Ramos (cell line): Measurements from ENCODE around the gene LDLRAD1.
"Not testable (repeated sequence)": the region's sequence is repeated elsewhere in the genome, so short reads cannot be mapped to it uniquely, and the experiment has no call there.

Experiments used
- in situ Hi-C: fragments of 300-500 bp; cut with MboI; formaldehyde crosslinking; loops from one replicate; pipeline ENCODE4 v1.14.3; 2022; ENCODE audit warnings: low sequenced_read_pairs; ENCODE audit not compliant: unreplicated experiment

LDLRAD1 gene, protein sequence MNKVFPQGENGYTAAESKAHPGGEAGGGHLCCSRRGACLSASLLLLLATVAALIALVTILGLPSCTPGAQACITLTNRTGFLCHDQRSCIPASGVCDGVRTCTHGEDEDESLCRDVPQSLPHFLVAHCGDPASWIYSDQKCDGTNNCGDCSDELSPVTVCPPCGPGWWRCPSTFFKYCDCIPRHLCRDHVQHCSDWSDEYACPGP

GRCh38 chr1:54017979-54018378 lies at the start of gene LDLRAD1:
Gene LDLRAD1 (minus strand): TSS chr1:54018186. CDS start chr1:54018112, 74 bp downstream.
- in situ Hi-C loops, result no loop called here

GRCh38 chr1:54064299-54064698 lies 46.3 kb upstream of the LDLRAD1 start:
- in situ Hi-C loops, result no loop called here

DNA sequence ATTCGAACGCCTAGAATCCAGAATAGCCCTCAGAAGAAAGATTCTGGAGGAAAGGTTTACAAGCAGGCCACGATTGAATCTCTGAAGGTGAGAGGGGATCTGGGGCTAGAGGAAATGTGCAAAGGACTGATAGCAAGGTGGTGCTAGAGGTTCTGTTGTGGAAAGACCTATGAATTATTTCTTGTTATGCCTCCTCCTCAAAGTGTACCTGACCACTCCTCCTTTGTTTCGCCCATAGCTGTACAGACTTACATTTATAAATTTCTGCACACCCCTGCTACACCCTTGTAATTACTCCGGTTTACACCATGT lies 36.4 kb upstream of the LDLRAD1 start:
- in situ Hi-C loops, result no loop called here

DNA sequence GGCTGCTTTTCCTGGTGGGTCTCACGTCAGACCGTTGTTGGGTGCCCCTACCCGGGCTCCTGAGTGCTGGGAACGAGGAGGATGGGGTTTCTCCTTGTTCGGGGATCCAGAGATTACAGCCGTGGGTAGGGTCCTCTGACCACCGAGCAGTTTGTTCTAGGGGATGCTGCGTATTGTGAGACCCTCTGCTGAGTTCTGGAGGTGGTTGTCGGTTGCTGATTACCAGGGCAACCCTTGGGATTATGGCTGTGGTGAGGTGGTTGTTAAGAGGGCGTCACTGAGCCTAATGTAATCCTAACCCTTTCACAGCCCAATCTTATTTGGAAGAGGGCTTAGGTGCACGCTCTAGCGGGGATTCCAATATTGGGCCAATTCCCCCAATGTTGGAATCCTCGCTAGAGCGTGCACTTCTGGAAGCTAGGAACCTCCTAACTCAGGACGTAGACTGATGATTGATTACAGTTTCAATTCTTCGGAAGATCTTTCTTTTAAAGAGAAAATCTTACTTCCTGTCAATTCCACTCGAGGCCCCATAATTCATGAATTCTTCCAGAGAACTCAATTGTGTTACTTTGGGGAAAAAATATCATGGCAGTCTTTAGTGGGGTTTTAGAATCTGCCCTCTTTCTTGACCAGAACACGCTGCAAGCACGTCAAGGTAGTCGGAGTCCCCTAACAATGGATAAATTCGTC lies 35.9 kb upstream of the LDLRAD1 start:
- in situ Hi-C loops, result no loop called here

DNA sequence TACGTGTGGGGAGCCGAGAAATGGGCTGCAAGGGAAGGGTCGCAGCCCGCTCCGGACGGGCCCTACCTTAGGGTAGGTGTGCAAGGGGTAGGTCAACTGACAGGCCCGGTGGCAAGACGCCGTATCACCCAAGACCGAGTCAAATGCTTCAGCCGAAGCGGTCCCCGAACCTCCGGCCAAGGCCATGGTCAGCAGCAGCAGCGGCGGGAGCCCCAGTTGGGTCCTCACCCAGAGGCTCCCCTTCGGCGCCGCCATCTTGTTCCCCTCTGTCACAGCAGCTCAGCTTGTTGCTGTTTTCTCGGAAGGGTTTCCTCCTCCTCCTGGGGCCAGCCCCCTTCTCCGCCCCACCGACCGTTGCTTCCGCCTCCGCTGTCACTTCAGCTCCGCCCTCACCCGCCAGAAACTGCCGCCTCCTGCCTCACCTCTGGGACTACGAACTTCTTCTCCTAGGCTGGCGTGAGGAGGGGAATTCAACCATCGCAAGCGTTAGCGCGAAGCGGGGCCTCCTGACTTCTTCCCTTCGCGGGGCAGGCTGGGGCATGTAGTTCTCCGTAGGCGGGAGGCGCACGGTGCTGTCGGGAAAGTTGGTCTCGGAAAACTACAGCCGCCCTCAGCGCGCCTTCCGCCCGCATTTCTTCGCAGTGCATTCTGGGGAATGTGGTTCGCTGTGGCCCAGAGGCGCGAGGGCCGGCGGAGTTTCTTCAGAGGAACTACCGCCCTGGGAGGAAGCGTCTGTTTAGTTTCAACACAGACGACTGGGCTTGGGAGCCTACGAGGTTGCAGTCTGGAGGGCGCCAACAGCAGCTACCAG lies 35.2 kb upstream of the LDLRAD1 start, which contains the start of the genes TCEANC2 and TMEM59:
Gene TCEANC2, plus strand, starts transcription at position 675 of the 811 bp plus-strand sequence. CDS start 815 bp downstream, outside the sequence.
Gene TMEM59, minus strand, starts transcription at position 271 of the 811 bp plus-strand sequence. Its CDS starts 16 bp downstream, at position 255.
- in situ Hi-C loops, result no loop called here

- in situ Hi-C loops, result no loop called here
Measured at GRCh38 chr1:54052431-54052933, 34.5 kb upstream of the LDLRAD1 start.

DNA sequence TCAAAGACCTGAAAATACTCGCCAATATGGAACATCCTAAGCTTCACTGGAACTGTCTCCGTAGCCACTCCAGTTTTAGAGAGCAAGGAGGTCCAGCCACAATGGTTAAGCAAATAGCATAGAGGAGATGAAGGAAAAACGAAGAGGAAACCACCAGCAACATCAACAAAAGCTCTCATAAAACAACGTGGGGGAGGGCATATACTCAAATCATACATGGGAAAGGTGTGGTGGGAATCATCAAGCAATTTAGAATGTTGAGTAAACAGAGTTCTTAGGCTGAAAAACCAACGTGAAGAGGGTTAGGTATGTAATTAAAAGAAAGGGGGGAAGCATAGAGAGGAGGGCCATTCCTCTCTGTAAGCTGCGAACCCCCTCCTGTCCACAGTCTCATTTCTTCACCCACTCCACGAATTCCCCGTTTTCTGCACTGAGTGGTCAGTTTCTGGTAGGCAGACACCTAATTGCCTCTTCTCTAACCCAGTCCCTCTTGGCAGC lies 34.0 kb upstream of the LDLRAD1 start:
- in situ Hi-C loops, result no loop called here

- in situ Hi-C loops, result not testable (repeated sequence)
Measured at GRCh38 chr1:54050435-54050834, 32.4 kb upstream of the LDLRAD1 start.

GRCh38 chr1:54047384-54048305 lies 29.7 kb upstream of the LDLRAD1 start:
- in situ Hi-C loops, result no loop called here

DNA sequence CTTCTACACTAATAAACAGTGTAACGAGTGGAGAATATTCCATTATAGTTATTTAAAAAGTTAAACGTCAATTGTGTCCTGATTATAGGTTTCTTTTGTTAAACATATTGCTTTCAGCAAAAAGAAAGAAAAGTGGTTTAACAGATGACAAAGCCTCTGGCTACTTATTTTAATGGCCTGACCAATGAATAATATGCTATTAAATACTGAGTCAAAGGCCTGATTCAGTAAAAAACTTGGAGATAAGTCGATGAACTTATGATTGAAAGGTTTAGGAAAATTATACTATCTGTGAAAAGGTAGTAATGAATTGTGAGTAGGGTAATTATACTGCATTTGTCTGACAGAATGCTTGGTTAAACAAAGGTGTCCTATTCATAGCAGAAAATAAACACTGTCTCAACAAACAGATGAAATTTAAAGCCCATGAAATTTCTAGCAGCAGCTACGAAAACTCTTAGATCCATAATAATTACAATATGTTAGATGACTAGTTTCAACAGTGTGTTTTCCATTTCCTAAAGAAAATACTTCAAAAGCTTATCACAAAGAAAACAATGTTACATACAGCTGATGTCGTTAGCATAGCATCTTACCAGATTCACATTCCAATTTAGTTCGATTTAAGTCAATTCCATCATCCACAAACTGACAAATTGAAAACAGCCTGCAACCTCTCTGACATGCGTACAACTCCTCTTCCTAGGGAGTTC lies 28.8 kb upstream of the LDLRAD1 start:
- in situ Hi-C loops, result no loop called here

DNA sequence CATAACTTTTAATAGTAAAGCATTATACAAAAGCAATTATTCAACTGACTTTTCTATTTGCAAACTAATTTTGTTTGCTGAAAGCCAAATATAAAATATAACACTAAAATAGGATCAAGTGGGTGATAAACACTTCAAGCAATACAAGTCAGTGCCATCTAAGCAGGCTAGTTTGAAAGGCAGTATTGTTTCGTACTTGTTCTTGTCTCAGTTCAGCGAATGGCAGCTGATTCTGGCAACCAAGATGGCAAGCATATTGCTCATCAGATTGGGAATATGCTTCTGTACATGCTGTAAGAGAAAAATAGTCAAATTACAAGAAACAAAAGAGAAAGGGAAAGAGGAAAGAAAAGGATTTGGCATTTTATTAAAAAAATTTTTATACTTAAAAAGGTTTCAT lies 27.5 kb upstream of the LDLRAD1 start:
- in situ Hi-C loops, result no loop called here

DNA sequence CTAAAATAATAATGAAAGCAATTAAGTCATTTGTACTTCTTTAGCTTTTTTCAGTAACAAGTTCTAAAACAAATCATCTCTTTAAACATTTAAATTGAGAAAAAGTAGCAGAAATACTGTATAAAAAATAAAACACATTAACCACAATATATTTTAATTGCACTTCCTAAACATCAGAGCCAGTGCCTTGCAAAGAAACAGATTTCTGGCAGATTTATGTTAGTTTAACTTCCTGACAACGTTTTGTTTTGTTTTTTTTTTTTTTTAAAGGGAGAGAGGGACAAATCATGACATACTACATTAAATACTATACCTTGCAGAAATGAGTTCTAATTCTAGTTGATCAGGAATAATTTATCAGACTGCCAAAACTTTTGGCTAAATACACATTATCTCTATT lies 23.8 kb upstream of the LDLRAD1 start:
- in situ Hi-C loops, result no loop called here

DNA sequence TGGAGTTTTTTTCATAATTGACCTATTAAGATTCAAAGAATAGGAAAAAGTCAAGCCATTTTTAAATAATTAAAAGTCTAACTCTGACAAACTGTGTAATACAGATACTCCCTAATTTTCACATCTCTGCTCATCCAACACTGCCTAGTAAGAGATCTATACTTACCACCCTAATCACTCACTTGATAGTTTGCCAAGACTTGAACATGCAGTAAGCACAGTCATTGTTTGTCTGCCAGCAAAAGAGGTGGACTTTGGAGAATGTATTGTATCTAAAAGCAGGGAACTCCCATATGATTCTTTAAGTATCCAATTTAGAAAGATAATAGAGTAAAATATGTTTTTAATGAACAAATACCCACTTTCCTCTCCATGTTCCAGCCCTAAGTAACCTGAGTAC lies 19.5 kb upstream of the LDLRAD1 start:
- in situ Hi-C loops, result no loop called here

DNA sequence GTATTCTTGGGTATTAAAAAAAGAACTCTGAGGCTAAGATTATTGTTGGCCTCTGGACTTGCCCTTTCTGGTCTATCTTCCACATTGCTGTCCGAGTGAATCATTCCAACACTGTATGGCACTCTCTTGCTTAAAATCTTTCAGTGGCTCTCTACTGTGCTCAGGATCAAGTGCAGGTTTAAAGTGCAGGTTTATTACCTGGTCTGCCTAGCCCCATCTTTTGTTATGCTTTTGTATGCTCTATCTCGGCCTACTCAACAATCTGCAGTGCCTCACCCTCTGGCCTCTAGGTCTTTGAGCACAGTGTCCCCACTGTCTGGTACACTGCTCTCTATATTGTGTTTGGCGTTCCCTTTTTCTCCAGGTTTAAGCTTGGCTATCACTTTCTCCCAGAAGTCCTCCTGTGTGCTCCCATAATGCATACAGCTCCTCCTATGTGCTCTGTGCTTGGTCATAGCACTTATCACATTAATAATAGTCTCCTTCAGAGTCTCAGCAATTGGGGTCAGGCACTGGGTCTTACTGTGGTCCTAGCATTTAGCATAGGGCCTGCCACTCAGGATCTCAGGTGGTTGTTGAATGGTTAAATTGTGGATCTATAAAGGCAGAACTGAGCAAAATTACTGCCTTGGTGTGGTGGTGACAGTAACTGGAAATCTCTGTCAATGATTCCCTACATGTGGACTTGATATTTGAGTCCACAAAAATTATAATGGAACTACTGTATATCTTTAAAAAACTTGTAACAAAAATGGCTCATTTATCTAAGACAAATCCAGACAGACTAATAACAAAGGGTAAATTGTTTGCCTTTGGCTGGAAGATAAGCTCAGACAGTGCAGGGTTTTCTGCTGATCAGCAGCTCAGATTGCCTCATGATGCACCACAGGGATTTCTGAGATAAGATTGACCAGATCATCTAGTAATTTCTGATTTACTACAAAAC lies 10.6 kb upstream of the LDLRAD1 start:
- in situ Hi-C loops, result no loop called here

DNA sequence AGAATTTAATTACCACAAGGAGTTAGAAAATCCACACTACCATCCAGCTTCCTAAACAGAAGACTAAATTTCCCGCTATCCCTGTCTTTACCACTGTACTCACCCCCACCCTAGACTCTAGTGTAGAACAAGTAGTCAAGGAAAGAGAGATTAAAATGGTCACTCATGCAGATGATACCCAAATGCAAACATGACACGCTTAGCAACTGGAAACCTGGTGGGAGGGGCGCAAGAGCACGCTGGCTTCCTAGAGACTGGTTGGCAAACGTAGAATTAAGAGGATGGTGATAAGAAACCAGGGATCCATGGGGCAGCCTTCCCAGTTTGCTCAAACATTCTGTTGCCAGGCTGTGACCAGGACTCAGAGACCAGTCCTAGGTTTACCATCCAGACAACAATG lies 9.9 kb upstream of the LDLRAD1 start:
- in situ Hi-C loops, result no loop called here

DNA sequence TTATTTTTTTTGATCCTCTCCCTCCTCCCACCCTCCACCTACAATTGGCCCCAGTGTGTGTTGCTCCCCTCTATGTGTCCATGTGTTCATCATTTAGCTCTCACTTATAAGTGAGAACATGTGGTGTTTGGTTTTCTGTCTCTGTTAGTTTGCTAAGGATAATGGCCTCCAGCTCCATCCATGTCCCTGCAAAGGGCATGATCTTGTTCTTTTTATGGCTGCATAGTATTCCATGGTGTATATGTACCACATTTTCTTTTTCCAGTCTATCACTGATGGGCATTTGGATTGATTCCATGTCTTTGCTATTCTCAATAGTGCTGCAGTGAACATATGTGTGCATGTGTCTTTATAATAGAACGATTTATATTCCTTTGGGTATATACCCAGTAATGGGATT lies 6.8 kb upstream of the LDLRAD1 start:
- in situ Hi-C loops, result not testable (repeated sequence)

DNA sequence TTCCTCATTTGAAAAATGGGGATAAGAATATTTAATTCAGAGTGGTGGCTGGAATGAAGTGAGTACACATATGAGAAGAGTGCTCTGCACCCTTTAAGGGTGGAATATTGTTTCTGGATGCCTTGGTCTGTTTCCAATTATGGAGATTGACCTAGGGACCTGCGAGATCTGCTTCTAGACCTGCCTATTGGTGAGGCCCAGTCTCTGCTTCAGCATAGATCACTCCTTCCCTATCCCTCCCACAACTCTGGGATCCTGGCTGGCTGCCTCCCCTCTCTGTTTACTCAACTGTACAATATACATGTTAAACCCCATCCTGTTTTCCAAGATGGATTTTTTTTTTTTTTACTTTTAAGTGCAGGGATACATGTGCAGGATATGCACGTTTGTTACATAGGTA lies 6.4 kb upstream of the LDLRAD1 start:
- in situ Hi-C loops, result no loop called here

- in situ Hi-C loops, result not testable (repeated sequence)
Measured at GRCh38 chr1:54019562-54020176, 1.7 kb upstream of the LDLRAD1 start.
